Measurements from ENCODE around the gene ATP6V0B.

ATP6V0B gene

DNA sequence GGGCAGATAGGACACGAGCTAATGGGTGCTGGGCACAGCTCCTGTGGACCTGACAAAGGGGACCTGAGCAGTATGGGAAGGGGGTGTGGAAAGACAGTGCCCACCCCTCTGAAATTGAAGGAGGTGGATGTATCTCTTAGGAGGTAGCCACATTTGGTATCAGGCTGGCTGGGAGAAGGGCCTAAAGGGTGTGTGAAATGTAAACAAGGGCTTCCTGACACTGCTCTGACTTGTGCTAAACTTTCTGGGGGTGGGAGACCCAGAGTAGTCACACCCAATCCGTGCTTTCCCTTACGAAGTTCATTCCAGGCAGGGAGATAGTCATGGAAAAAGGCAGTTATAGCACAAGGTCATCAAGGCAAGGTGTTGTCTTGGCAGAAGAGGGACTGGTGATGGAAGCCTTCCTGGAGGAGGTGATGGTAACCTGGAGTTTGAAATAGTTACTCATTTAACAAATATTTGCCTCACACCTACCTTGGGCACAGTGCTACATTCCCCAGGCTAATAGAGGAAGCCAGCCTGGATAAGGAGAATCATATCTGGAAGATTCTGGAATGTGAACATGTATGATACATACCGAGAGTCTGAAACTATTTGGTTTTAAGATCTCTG is 11.3 kb downstream of the ATP6V0B start:
- DNase-seq = no peak

DNA sequence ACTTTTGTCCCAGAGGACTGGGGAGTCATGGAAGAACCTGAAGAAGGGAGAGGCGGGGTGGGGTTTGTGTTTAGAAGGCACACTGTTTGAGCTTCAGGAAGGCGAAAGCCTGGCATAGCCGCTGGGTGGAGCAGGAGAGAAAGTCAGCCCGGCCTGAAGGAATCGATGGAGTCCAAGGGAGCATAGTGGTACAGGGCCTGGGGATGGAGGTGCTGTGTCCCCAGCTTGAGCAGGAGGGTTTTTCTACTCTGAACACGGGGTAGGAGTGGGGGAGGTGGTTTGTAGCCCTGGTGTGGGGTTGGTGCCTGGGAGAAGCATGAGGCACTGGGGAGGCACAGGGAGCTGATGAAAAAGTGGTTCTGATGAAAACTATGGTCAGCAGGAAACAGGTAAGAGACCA is 12.0 kb downstream of the ATP6V0B start:
- DNase-seq = no peak

DNA sequence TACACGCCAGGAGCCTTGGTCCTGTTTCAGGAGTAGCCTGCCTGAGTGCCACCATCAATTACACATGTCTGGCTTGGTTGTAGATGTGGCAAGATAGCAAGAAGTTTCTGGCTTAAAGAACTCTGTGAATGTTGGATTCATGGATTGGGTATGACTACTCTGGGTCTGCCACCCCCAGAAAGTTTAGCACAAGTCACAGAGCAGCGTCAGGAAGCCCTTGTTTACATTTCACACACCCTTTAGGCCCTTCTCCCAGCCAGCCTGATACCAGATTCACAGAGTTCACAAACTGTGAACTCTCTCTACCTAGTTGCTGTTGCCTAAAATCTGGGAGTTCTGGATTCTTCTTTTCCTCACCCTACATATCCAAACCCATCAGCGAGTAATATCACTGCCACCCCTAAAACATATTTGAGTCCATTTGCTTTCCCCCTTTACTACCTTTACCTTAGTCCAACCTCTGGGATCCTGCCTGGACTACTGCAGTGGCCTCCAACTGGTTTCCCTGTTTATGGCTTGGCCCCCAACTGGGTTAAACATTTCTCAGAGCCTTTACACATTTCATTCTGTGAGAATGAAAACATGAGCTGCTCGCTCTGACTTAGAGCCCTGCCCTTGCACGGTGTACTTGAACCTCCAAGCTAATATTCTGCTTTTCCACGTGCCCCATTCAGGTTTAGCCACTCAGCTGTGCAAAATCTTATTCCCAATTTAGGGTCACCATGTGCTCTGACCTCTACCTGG is 12.6 kb downstream of the ATP6V0B start:
- DNase-seq = no peak

DNA sequence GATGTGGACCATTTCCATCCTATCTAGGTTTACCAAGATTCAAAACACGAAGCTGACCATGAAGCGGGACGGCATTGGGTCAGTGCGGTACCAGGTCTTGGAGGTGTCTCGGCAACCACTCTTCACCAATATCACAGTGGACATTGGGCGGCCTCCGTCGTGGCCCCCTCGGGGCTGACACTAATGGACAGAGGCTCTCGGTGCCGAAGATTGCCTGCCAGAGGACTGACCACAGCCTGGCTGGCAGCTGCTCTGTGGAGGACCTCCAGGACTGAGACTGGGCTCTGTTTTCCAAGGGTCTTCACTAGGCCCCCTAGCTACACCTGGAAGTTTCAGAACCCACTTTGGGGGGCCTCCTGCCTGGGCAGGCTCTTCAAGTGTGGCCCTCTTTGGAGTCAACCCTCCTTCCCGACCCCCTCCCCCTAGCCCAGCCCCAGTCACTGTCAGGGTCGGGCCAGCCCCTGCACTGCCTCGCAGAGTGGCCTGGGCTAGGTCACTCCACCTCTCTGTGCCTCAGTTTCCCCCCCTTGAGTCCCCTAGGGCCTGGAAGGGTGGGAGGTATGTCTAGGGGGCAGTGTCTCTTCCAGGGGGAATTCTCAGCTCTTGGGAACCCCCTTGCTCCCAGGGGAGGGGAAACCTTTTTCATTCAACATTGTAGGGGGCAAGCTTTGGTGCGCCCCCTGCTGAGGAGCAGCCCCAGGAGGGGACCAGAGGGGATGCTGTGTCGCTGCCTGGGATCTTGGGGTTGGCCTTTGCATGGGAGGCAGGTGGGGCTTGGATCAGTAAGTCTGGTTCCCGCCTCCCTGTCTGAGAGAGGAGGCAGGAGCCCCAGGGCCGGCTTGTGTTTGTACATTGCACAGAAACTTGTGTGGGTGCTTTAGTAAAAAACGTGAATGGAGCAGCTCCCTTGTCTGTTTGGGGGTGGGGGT is 15.8 kb downstream of the ATP6V0B start:
- no peak for DNase-seq

DNA sequence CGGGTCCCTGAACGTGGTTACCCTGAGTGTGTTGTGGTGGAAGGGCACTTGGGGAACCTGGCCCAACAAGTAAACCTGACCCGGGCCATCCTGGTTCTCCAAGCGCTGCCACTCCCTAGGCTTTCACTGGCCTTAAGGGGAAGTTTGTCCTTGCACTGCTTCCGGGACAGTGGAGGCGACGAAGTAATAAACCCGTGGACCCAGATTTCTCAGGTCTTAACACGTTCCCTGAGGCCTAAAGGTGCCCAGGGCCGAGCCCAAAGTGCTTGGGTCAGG is 16.4 kb downstream of the ATP6V0B start:
- no peak for DNase-seq

DNA sequence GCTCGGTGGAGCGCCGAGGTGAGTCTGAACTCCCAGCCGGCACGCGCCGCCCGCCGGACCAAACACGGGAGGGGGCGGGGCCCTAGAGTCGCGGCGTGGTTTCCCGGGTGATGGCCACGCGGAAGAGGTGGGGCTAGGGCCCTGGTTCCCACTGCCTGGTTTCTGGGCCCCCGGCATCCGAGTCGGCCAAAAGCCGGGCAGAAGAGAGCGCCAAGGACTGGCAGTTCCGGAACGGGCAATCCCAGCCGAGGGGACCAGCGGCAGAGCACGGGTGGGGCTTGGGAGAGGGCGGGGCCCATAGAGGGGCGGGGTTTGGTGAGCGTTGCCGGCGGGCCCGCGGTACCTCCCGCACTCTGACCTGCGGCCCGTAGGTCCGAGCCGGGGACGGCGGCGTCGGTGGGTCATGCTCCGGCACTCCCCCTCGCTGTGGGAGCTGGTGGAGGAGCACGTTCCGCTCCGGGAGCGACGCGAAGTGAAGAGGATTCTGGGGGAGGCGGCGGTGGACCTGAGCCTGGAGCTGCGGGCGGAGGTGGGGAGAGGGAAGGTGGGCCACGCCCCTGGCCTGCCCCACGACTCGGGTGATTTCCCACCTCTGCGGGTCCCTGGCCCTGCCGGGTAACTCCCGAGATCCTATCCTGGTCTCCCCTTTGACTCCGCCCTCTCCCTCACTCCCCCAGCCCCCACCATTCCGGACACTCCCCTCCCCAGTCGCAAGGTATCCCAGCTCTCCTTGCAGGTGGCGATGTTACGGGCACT is 16.9 kb downstream of the ATP6V0B start, which contains the start of gene CCDC24:
TSS of gene CCDC24 (plus strand) at position 124 of the 756 bp plus-strand sequence. CDS start at position 404, 280 bp downstream.
- peak; percentile 62 for DNase-seq

DNA sequence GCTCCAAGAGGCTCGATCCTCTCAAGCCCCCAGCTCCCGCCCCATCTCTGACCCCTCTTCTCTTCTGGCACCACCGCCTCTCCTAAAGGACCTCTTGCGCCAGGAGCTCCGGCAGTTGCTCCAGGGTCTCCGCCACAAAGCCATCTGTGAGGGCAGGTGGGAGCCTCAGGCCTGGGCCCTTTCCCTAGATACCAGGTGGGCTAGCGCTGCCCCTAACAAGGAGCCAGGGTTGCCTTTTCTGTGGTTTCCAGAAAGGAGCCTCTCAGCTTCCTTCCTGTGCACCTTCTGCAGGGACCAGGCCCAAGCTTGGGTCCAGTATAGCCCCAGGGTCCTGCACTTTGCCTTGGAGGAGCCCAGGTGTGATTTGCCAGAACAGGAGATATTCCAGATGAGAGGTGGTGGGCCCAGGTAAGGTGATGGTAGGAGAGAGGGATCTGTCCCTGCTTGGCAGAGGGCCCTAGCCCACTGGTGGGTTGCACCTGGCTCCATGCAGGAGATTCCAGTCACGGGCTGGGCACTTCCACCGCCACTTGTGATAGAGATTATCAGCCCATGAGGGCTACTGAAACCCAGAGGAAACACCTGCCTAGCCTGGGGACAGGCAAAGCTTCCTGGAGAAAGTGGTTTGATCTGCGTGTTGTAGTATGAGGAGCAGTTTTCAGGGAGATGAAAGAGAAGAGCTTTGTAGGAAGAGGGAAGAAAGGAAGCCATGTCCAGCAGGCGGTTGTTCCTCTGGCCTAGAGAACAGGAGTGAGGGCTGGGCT is 17.7 kb downstream of the ATP6V0B start:
- no peak for DNase-seq

DNA sequence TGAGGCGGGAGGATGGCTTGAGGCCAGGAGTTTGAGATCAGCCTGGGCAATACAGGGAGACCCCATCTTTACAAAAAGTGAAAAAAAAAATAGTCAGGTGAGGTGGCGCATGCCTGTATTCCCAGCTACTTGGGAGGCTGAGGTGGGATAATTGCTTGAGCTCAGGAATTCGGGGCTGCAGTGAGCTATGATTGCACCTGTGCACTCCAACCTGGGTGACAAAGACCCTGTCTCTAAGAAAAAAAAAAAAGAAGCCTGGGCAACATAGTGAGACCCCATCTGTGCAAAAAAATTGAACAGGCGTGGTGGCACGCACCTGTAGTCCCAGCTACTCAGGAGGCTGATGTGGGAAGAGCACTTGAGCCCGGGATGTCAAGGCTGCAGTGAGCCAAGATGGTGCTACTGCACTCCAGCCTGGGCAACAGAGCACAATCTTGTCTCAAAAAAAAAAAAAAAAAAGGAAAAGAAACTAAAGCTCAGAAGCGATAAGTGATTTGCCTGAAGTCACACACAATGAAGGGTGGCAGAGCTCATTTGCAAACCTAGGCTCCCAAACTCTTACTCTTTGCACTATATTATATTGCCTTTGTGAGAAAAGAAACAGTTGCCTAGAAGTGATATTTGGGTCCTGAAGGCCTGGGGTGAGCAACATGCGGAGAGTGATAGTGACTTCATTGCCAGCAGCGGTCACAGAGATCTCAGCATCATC is 18.6 kb downstream of the ATP6V0B start:
- DNase-seq = no peak

DNA sequence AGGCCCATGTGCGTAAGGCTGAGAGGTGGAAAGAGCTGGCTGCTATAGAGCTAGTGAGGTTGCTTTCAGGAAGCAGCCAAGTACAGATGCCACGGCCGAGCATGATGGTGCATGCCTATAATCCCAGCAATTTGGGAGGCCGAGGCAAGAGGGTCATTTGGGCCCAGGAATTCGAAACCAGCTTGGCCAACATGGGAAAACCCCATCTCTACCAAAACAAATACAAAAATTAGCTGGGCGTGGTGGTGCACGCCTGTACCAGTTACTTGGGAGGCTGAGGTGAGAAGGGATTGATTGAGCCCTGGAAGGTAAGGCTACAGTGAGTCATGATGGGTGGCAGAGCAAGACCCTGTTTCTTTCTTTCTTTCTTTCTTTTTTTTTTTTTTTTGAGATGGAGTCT is 19.3 kb downstream of the ATP6V0B start:
- DNase-seq = no peak

DNA sequence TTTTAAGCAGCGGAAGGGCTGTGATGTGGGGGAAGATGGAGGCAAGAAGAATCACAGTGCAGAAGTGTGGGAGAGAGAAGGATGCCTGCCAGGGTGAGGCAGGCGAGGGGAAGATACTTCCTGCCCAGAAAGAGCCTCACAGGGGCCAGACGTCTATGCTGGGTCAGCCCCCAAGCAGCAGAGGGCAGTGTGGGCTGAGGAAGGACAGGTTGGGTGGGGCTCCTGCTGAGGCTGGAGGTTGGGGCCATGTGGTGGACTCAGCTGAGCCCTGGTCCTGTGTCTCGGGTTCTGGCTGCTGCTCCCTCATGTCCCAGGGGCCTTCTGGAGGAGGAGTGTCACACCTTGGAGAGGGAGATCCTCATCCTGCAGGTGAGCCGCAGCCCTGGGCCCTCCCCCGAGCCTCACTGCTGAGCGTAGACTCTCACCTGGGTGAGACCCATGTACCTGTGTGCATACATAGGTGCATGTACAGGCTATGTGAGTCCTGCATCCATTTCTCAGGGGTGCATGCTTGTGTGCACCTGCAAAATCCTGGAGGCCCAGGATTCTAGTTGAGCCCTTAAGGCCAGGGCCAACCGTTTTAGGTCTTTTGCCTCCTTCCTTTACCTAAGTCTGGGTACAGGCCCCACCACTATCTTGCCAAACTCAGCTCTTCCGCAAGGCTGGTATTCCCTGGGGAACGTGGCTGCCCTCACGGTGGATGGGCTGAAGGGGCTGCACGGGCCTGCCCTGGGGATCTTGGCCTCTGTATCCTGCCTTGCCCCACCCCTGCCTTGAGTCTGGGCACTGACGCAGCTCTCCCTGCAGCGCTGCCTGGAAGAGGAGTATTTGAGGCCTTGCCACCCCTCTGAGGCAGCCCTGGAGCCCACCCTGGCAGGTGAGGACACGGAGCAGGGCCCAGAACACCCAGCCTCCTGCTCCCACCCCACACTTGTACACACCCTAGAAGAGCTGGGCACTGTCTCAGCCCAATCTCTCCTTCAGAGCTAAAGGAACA is 20.3 kb downstream of the ATP6V0B start:
- no peak for DNase-seq

DNA sequence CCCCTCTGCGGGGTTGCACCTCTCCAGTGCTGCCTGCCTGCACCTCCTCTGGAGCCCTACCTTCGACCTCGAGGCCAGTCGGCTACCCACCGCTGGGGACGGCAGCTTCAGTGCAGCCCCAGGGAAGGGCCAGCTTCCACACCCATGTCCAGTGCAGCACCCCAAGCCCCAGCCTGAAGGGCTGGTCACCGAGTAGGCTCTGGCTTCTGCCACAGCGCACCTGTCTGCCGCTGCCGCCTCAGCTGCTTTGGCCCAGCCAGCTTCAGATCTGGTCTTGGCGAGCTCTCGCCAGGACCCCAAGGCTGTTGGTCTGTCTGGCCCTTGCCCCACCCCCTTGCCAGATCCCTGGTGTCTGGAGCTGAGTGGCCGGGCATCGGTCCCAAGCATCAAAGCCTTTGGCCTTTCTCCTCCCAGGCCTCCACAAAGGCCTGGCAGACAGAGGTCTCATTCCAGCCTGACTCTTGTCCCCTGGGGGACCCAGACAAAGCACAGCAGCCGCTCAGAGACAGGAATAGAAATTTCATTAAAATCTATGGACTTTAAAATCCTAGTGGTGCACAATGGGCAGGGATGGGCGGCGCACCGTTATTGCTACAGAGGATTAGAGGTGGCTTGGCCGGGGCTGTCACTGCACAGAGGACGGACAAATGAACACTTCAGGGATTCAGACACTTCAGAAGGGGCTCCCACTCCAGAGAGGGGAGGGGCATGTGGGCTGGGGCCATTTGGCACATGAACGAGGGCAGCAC is 21.4 kb downstream of the ATP6V0B start:
- no peak for DNase-seq

DNA sequence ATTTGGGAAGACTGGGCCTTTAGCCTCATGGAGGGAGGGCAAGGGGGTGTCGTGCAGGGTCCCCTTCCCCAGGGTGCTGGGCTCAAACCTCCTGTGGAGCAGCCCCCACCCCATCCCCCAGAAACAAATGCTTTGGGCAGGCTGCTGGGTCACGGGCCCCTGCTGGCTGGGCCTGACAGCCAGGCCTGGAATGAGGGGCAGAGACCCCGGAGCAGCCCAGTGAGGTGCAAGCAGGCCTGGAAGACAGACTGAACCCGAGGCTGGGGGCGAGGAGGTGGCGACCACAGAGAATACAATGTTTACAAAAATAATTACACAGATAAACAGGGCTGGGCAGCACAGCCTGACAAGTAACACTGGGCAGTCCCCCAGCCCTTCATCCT is 22.0 kb downstream of the ATP6V0B start:
- no peak for DNase-seq

DNA sequence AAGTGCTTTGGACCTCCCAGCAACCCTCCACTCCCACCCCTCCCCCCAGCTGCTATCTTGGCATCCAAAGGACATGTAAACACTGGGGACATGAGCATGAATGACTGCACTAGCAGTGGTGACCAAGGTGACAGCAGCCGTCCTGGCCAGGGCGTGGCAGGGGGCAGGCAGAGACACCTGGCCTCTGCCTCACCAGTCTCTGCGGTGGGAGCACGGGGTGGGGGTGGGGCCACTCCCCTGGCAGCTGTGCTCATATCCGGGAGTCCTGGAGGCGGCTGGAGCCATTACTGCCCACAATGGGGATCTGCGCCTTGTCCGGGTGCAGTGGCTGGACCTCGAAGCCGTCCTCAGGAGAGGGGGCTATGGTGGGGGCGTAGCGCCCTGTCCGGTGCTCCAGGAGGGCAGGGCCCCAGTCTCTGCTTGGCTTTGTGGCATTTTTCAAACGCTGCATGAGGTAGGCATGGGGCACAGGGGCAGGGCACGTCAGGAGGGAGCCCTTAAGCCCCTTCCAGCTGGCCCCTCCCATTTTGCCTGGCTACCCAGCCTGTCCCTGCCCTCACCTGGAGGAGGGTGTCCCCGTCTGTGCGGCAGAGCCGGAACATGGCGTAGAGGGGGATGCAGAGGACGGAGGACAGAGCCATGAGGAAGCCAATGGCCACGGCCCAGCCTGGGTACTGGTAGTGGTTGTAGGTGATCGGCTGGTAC is 22.7 kb downstream of the ATP6V0B start:
- DNase-seq = no peak

DNA sequence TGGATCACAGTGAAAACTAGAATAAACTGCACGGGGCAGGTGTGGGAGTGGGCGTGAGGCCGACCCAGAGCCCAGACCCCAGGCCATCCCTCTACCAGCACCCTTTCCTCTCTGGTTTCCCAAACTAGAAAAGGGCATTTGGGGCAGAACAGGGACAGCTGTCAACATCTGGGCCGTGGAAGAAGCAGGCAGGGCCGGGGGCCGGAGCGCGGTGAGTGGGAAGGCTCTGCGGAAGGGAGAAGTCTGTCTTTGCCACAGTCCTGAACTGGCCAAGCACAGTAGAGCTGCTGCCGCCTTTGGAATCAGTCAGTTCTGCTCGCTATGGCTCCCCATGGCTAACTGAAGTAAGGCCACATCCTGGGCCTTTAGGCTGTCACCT is 23.2 kb downstream of the ATP6V0B start:
- no peak for DNase-seq

DNA sequence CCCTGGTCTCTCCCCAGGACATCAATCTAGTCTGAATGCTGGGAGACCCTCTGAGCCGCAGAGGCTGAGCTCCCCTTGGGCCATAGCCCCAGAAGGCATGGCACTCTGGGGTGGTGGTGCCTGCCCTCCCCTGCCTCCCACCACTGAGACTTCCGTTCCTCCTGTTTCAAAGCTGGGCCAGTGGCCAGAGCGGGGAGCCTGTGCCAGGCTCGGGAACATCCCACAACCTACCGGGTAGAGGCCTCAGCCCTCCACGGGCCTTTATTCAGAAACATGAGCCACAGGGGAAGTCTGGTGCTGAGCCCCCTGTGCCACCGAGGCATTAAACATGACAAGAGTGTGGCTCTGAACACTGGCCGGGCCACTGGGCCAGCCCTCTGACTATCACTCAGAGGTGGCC is 24.7 kb downstream of the ATP6V0B start:
- DNase-seq = no peak

DNA sequence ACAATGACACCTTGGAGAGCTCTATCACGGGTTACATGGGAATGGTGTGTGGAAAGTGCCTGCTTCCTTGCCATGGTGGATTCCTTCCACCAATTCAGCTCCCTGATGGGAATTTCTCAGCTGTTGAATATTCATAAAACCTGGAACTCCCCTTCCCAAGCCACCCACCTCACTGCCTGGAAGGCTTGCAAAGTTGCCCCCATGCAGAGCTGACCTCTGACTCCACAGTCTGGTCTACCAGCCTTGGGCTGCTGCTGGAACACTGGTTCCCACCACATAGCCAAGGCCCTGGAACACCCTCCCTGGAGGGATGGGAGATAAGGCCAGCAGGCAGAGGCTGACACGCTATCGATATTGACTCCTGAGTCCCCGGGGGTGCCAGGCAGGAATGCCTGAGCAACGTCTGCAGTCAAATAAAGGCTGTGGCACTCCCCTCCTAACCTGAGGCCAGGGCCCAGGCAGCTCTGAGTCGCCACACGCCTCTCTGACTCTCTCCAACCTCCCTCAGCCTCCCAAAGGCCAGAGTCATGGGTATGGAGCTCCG is 25.4 kb downstream of the ATP6V0B start:
- no peak for DNase-seq

DNA sequence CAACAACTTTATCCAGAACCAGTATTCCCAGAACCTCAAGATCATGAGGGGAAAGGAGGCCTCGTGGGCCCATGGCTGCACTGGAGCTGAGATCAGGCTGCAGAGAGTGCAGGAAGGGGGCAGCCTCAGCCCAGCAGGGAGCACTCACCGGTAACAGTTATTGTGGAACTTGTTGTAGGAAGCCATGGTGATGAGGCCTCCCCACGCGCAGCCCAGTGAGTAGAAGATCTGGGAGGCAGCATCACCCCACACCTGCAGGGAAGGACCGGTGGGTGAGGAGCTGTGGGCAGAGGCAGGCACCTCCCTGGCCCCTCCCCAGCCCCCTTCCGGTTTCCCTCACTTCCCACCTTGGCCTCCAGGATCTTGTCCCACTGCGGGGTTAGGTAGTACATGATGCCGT is 27.4 kb downstream of the ATP6V0B start:
- no peak for DNase-seq

DNA sequence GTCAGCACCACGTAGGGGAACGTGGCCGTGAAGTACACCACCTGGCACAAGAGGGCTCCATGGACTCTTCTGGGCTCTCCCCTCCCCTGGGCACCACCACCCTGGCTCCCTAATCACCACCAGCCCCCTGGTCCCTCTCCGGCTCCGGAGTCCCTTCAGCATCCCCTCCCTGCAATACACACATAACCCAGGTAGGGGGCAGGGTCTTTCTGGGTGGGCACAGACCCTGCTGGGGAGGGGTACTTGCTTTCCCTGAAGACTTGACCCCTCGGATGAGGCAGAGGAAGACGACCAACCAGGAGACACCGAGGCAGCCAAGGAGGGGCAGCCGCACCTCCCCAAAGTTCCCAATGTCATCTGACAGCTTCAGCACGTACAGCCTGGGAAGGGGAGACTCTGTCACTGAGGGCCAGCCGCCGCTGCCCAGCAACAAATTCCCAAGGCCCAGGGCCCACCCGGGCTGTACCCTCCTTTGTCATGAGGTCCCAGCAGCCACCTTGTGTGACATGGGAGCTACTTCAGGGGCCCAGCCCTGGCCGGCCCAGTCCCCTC is 27.9 kb downstream of the ATP6V0B start:
- DNase-seq = no peak

Measured in central memory CD4-positive, alpha-beta T cell (primary cell).